ENCODE results near the gene ISCA1.
"Not testable (repeated sequence)": the region's sequence is repeated elsewhere in the genome, so short reads cannot be mapped to it uniquely, and the experiment has no call there.

The ISCA1 gene

DNA sequence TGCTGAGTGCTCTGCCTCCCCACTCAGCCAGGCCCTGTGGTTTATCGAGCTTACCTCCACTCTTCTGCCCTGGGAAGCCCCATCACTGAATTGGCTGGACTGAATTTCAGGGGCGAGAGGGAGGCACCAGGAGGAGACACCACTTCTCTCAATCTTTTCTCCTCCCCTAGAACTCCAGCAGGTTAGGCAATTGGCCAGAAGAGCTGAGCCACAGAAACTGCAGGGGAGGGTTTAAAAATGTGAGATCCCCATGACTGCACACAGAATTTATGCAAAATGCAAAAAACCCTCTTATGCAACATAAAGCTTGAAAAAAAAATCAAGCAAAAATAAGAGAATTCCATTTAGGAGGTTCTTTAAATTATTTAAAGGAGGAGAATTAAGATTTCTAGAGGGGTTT, 42.0 kb upstream of the ISCA1 start:
- no peak overlapping the region for H3K4me3 ChIP-seq (replicated peaks; ENCODE audit: low read depth, low read length)
- no peak for DNase-seq (ENCODE audit: extremely low read depth, low read depth)
- TF ChIP-seq, protein P1, sequence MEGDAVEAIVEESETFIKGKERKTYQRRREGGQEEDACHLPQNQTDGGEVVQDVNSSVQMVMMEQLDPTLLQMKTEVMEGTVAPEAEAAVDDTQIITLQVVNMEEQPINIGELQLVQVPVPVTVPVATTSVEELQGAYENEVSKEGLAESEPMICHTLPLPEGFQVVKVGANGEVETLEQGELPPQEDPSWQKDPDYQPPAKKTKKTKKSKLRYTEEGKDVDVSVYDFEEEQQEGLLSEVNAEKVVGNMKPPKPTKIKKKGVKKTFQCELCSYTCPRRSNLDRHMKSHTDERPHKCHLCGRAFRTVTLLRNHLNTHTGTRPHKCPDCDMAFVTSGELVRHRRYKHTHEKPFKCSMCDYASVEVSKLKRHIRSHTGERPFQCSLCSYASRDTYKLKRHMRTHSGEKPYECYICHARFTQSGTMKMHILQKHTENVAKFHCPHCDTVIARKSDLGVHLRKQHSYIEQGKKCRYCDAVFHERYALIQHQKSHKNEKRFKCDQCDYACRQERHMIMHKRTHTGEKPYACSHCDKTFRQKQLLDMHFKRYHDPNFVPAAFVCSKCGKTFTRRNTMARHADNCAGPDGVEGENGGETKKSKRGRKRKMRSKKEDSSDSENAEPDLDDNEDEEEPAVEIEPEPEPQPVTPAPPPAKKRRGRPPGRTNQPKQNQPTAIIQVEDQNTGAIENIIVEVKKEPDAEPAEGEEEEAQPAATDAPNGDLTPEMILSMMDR (IDR thresholded peaks at IDR 0.05; ENCODE audit: low read depth, low read length, missing control alignments), result no peak

DNA sequence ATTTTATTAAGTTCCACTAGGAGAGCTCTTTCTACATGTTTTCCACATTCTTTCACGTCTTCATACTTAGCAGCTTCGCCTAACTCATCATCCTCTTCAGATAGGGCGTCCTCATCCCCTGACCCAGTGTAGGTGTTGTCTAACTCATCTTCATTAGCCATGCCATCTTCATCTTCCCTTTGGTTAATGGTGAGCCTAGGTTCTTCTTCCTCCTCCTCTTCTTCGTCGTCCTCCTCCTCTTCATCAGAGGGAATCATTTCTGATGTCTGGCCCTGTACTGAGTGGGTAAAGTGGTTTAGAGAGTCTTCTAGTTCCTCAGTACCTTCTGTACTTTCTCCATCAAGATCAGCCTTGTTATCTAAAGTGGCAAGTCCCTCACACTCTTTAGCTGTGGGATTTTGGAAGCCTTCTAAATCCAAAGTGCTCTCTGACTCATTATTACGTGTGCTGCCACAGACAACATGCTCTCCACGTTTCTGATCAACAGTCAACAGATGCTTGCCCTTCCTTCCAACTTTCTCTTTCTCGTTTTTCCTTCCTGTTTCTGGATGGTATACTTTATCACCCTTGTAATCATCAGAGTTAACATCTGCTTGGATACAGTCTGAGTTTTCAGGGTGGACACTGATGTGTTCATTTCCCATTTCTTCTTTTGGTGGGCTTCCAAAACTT, 40.8 kb upstream of the ISCA1 start:
- peak; percentile 49 for DNase-seq (ENCODE audit: extremely low read depth, low read depth)
- TF ChIP-seq, protein P1 (IDR thresholded peaks at IDR 0.05; ENCODE audit: low read depth, low read length, missing control alignments), result no peak
- H3K4me3 ChIP-seq (replicated peaks; ENCODE audit: low read depth, low read length), result no peak overlapping the region

DNA sequence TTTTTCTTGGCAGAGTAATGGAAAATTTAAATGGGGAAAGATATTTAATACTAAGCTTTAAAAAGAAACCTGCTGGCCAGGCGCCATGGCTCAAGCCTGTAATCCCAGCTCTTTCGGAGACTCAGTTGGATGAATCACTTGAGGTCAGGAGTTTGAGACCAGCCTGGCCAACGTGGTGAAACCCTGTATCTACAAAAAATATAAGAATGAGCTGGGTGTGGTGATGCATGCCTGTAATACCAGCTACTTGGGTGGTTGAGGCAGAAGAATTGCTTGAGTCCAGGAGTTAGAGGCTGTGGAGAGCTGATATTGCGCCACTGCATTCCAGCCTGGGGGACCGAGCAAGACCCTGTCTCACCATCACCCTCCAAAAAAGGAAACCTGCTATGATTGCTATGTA, 39.0 kb upstream of the ISCA1 start:
- no peak overlapping the region for H3K4me3 ChIP-seq (replicated peaks; ENCODE audit: low read depth, low read length)
- DNase-seq (ENCODE audit: extremely low read depth, low read depth), result peak; percentile 27
- TF ChIP-seq, protein P1 (IDR thresholded peaks at IDR 0.05; ENCODE audit: low read depth, low read length, missing control alignments), result no peak

DNA sequence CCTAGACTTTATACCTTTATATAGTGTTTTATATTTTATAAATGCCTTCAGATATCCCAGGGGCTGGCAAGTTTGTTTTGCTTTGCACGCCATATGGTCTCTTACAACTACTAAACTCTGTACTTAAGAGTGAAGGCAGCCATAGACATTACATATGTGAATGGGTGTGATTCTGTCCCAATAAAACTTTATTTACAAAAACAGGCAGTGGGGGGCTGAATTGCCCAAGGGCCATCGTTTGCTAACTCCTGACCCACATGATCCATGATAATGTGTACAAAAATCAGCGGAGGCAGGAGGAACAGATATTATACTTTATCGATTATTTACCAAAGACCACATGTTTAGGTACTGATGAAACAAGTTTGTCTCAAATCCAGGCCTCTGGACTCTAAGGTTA, 35.8 kb upstream of the ISCA1 start:
- H3K4me3 ChIP-seq (replicated peaks; ENCODE audit: low read depth, low read length), result no peak overlapping the region
- TF ChIP-seq, protein P1 (IDR thresholded peaks at IDR 0.05; ENCODE audit: low read depth, low read length, missing control alignments), result no peak
- no peak for DNase-seq (ENCODE audit: extremely low read depth, low read depth)

DNA sequence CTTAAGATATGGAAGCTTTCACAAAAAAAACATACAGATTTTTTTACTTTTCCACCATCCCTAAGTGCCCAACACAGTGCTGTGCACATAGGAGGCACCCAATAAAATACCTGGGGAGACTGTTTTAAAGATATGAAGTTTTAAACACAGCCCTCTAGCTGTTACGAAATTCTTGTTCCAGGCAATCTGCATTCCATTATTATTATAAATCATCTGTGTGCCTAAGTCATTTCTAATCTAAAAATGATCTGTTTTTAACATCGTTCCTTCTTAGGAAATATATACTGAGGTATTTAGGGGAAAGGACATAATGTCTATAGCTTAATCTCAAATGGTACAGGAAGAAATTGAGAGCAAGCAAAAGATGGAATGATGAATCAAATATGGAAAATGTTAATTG, 32.7 kb upstream of the ISCA1 start:
- TF ChIP-seq, protein P1 (IDR thresholded peaks at IDR 0.05; ENCODE audit: low read depth, low read length, missing control alignments), result no peak
- no peak overlapping the region for H3K4me3 ChIP-seq (replicated peaks; ENCODE audit: low read depth, low read length)
- no peak for DNase-seq (ENCODE audit: extremely low read depth, low read depth)

DNA sequence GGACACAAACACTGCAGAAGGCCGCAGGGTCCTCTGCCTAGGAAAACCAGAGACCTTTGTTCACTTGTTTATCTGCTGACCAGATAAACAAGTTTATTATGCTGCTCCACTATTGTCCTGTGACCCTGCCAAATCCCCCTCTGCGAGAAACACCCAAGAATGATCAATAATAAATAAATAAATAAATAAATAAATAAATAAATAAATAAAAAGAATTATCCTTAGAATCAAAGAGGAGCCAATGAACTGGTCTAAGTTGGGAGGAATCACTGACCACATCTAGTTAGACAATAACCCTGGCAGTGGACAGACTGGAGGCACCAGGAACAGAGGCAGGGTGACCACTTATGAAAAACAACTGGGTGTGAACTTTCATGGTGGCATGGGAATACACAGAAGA, 30.6 kb upstream of the ISCA1 start:
- DNase-seq (ENCODE audit: extremely low read depth, low read depth), result not testable (repeated sequence)

DNA sequence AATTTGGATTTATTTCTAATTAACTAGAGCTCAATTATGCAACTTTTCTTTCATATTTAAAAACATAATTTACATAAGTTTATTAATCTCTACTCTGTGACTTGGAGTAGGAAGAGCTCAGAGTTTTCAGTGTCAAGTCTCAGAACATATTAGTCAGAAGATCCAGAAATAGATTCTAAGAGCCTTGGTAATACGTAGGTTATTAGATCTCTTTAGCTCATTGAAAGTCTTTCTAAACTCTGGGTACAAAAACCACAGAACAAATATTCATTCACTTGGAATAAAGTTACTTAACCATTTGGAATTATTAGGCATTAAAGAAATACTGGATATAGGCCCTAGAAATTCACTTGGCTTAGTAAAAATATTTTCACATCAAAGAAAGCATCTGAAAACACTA, 26.3 kb upstream of the ISCA1 start:
- H3K4me3 ChIP-seq (replicated peaks; ENCODE audit: low read depth, low read length), result no peak overlapping the region
- DNase-seq (ENCODE audit: extremely low read depth, low read depth), result no peak
- TF ChIP-seq, protein P1 (IDR thresholded peaks at IDR 0.05; ENCODE audit: low read depth, low read length, missing control alignments), result no peak

More for the DNA sequence above, 30.6 kb upstream of the ISCA1 start:
- H3K4me3 ChIP-seq (replicated peaks; ENCODE audit: low read depth, low read length), result not testable (repeated sequence)

Measured in HFF-Myc (cell line).